ENCODE measurements around the gene DFFB.

GRCh38 chr1:3906672-3907020 is 49.4 kb downstream of the DFFB start:
- TF ChIP-seq EZH2 (IDR thresholded peaks at IDR 0.05; ENCODE audit: low read length, unreplicated experiment) (no peak), CTCF (conservative IDR thresholded peaks at IDR 0.05; ENCODE audit: low read depth, low read length) (no peak)
